ENCODE results near the gene KDM4E. TPM values are rescaled to one million over a fixed set of nuclear protein-coding genes. Genes with fewer than 3 reads are reported as not detected.

KDM4E gene
- total and polyA plus RNA-seq, 10 of the 15 experiments (the other 5 are each of a cell fraction or from before 2014, with no cell fraction given): not detected

DNA sequence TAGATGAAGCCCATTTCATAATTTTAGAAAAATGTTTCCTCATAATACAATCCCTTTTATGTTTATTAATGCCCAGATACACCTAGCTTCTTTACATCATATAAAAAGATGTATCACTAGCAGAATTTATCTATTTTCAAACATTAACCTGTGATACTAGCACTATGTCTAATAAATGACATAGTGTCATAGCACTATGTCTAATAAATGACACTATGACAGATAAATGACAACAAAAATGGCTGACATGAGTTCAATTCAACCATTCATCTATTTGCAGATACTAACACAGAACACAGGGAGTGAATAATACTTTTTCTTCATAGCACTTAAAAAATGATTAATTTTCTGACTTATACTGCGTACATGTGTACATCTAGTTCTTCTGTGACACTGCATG is 19.4 kb upstream of the KDM4E start:
- RAD21 ChIA-PET (ENCODE audit: unreplicated experiment): no interaction called here
- TF ChIP-seq MEF2A (IDR thresholded peaks at IDR 0.05; ENCODE audit: insufficient read depth, low read depth, low read length) (no peak), MXI1 (IDR thresholded peaks at IDR 0.05; ENCODE audit: low read depth, low read length) (no peak), BCL11A (IDR thresholded peaks at IDR 0.05; ENCODE audit: low read depth, low read length) (no peak), ZNF622 (IDR thresholded peaks at IDR 0.05) (no peak), CEBPZ (IDR thresholded peaks at IDR 0.05; ENCODE audit: low read depth, low read length) (no peak), RBBP5 (conservative IDR thresholded peaks at IDR 0.05) (no peak), SIN3A (IDR thresholded peaks at IDR 0.05; ENCODE audit: low read depth, low read length) (no peak)
- TF ChIP-seq, protein P1, sequence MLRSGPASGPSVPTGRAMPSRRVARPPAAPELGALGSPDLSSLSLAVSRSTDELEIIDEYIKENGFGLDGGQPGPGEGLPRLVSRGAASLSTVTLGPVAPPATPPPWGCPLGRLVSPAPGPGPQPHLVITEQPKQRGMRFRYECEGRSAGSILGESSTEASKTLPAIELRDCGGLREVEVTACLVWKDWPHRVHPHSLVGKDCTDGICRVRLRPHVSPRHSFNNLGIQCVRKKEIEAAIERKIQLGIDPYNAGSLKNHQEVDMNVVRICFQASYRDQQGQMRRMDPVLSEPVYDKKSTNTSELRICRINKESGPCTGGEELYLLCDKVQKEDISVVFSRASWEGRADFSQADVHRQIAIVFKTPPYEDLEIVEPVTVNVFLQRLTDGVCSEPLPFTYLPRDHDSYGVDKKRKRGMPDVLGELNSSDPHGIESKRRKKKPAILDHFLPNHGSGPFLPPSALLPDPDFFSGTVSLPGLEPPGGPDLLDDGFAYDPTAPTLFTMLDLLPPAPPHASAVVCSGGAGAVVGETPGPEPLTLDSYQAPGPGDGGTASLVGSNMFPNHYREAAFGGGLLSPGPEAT (IDR thresholded peaks at IDR 0.05; ENCODE audit: low read depth): no peak
- H3K9ac ChIP-seq (ENCODE audit: control insufficient read depth, insufficient read depth, low read length): no peak overlapping the region
- no peak overlapping the region for H3K27ac ChIP-seq (ENCODE audit: control insufficient read depth, insufficient read depth)
- SMC1A ChIA-PET (ENCODE audit: uncharacterized antibody, unreplicated experiment): interaction anchor here (0.6 kb wide), 1 partner anchor 714 kb away, joined by 3 read pairs; no protein-coding TSS in a partner anchor
- DNase-seq (ENCODE audit: low read depth, low spot score) (no peak), ATAC-seq (no peak), FAIRE-seq (no peak)
- POLR2A ChIA-PET: interaction anchor here (0.6 kb wide), 1 partner anchor 29 kb away, joined by 3 read pairs; no protein-coding TSS in a partner anchor
- CTCF ChIA-PET: no interaction called here
- no peaks in the 10 kb centered on the region for H3K36me3 ChIP-seq (ENCODE audit: control insufficient read depth in 2 of 2, insufficient read depth in 2 of 2, low read length in 1 of 2)
- no peaks in the 10 kb centered on the region for H3K9me3 ChIP-seq (replicated peaks; ENCODE audit: control insufficient read depth, insufficient read depth, low read length)
- no peaks in the 10 kb centered on the region for H3K4me1 ChIP-seq (ENCODE audit: control insufficient read depth, insufficient read depth, low read length)
- no TSS peak for BruUV-seq (replicated peaks)
- in situ Hi-C loops (cut with MboI) (no loop called here), intact Hi-C loops (cut with micrococcal nuclease; ENCODE audit: unreplicated experiment) (no loop called here)
- 0% methylated on average over 1 of the region's 1 CpG for WGBS (ENCODE audit: insufficient coverage, insufficient replicate concordance, low lambda C conversion rate, missing lambda C conversion rate)
- no peak overlapping the region for H2AFZ ChIP-seq (ENCODE audit: control insufficient read depth, low read depth, low read length)
- H3K4me2 ChIP-seq (ENCODE audit: control insufficient read depth, insufficient read depth): no peak overlapping the region
- H4K20me1 ChIP-seq (ENCODE audit: control insufficient read depth, insufficient read depth): no peaks in the 10 kb centered on the region
- H3K4me3 ChIP-seq: no peak overlapping the region
- no peaks in the 10 kb centered on the region for H3K79me2 ChIP-seq (ENCODE audit: control insufficient read depth, insufficient read depth, low read length)
- H3K27me3 ChIP-seq (replicated peaks in 1 of 2; ENCODE audit: control insufficient read depth in 2 of 2, insufficient read depth in 2 of 2, low read length in 1 of 2): no peaks in the 10 kb centered on the region; a peak in 1 of 4 replicates

All from GM12878 (cell line).